NCI-H2196 (cell line): Measurements from ENCODE around the gene IHH.

Source experiments
- DNase-seq: peaks from one replicate; lab custom pipeline; 2025; ENCODE audit not compliant: unreplicated experiment; lab: John Stamatoyannopoulos, UW

IHH gene

GRCh38 chr2:219076253-219076652, 15.5 kb upstream of the IHH start:
- no peak for DNase-seq

- peak; percentile 68 for DNase-seq
Observed at GRCh38 chr2:219073413-219074129, 12.8 kb upstream of the IHH start.

GRCh38 chr2:219072741-219073250, 12.1 kb upstream of the IHH start:
- no peak for DNase-seq

- DNase-seq = no peak
Observed at GRCh38 chr2:219071131-219071816, 10.6 kb upstream of the IHH start.

- DNase-seq = no peak
Observed at GRCh38 chr2:219065484-219065883, 4.8 kb upstream of the IHH start.

- DNase-seq = no peak
Observed at GRCh38 chr2:219062081-219062480, 1.4 kb upstream of the IHH start.

- DNase-seq = no peak
Observed at GRCh38 chr2:219059725-219060682, 717 bp downstream of the IHH start.

- no peak for DNase-seq
Observed at GRCh38 chr2:219059375-219059724, 1.4 kb downstream of the IHH start.

GRCh38 chr2:219058541-219059374, 2.0 kb downstream of the IHH start:
- no peak for DNase-seq

GRCh38 chr2:219057709-219058540, 2.8 kb downstream of the IHH start:
- peak; percentile 80 for DNase-seq

GRCh38 chr2:219056896-219057708, 3.6 kb downstream of the IHH start:
- DNase-seq = no peak

- DNase-seq = no peak
Observed at GRCh38 chr2:219056176-219056895, 4.4 kb downstream of the IHH start.

GRCh38 chr2:219054956-219055903, 5.5 kb downstream of the IHH start:
- DNase-seq = no peak

GRCh38 chr2:219049282-219049681, 11.4 kb downstream of the IHH start:
- no peak for DNase-seq

- no peak for DNase-seq
Observed at GRCh38 chr2:219045937-219046550, 14.7 kb downstream of the IHH start.

GRCh38 chr2:219042750-219043149, 18.0 kb downstream of the IHH start:
- DNase-seq = no peak

GRCh38 chr2:219042157-219042556, 18.6 kb downstream of the IHH start:
- DNase-seq = no peak
